GM20000 (cell line): ENCODE results near the gene MICAL2.

Experiments used
- DNase-seq: peaks from one replicate; pipeline ENCODE4 v3.0.0; 2012; ENCODE audit warnings: low spot score
- CTCF ChIP-seq: IDR thresholded peaks from 2 replicates; pipeline ENCODE4 v1.5.1; 2012; ENCODE audit warnings: mild to moderate bottlenecking, control low read depth; ENCODE audit errors: extremely low read depth, missing control alignments

Gene MICAL2

GRCh38 chr11:12198251-12199222 lies 88.1 kb downstream of the MICAL2 start:
- no peak for TF ChIP-seq CTCF
- no peak for DNase-seq

- DNase-seq: no peak
- no peak for TF ChIP-seq CTCF
These were observed 89.0 kb downstream of the MICAL2 start for GRCh38 chr11:12199231-12199948.

- DNase-seq: no peak
- no peak for TF ChIP-seq CTCF
These were observed 90.0 kb downstream of the MICAL2 start for GRCh38 chr11:12200279-12200990.

GRCh38 chr11:12200991-12201985 lies 90.9 kb downstream of the MICAL2 start:
- no peak for TF ChIP-seq CTCF
- no peak for DNase-seq

GRCh38 chr11:12202661-12203310 lies 92.4 kb downstream of the MICAL2 start:
- TF ChIP-seq CTCF: no peak
- DNase-seq: no peak

GRCh38 chr11:12204506-12204905 lies 94.1 kb downstream of the MICAL2 start:
- no peak for TF ChIP-seq CTCF

More at GRCh38 chr11:12204506-12204905, 94.1 kb downstream of the MICAL2 start:
- DNase-seq: no peak
